ENCODE measurements around the gene GLIPR1. TPM values are rescaled to one million over a fixed set of nuclear protein-coding genes. Genes with fewer than 3 reads are reported as not detected.

The GLIPR1 gene
- total and polyA plus RNA-seq, 10 of the 15 experiments (the other 5 are each of a cell fraction or from before 2014, with no cell fraction given): 18.2 to 62.6 (median 32.2) TPM

GRCh38 chr12:75439048-75439447 is 41.5 kb upstream of the GLIPR1 start:
- WGBS (ENCODE audit: insufficient coverage, insufficient replicate concordance, low lambda C conversion rate, missing lambda C conversion rate): 3% methylated on average over 2 of the region's 2 CpGs
- no TSS peak for BruUV-seq (replicated peaks)
- in situ Hi-C loops (cut with MboI): no loop called here
- H3K36me3 ChIP-seq (ENCODE audit: control insufficient read depth in 2 of 2, insufficient read depth in 2 of 2, low read length in 1 of 2): no peaks in the 10 kb centered on the region
- ATAC-seq: no peak
- intact Hi-C loops (cut with micrococcal nuclease; ENCODE audit: unreplicated experiment): loop anchor here (5.0 kb wide), 1 partner anchor 68 kb away; no protein-coding TSS in a partner anchor
- H2AFZ ChIP-seq (ENCODE audit: control insufficient read depth, low read depth, low read length): no peak overlapping the region
- ChIA-PET SMC1A (ENCODE audit: uncharacterized antibody, unreplicated experiment) (interaction anchor here (1.6 to 2.2 kb wide), 2 partner anchors 23 to 44 kb away, joined by 3 to 4 read pairs; no protein-coding TSS in a partner anchor), POLR2A (no interaction called here), RAD21 (ENCODE audit: unreplicated experiment) (no interaction called here), CTCF (interaction anchor here (1.3 to 2.6 kb wide), 3 partner anchors 45 to 66 kb away, joined by 3 to 25 read pairs (median 15); no protein-coding TSS in a partner anchor)
- H3K9ac ChIP-seq (ENCODE audit: control insufficient read depth, insufficient read depth, low read length): no peak overlapping the region
- H3K4me2 ChIP-seq (ENCODE audit: control insufficient read depth, insufficient read depth): no peak overlapping the region
- no peaks in the 10 kb centered on the region for H3K4me1 ChIP-seq (ENCODE audit: control insufficient read depth, insufficient read depth, low read length)
- no peaks in the 10 kb centered on the region; a peak in 1 of 4 replicates for H3K27me3 ChIP-seq (replicated peaks in 1 of 2; ENCODE audit: control insufficient read depth in 2 of 2, insufficient read depth in 2 of 2, low read length in 1 of 2)
- no peaks in the 10 kb centered on the region for H3K79me2 ChIP-seq (ENCODE audit: control insufficient read depth, insufficient read depth, low read length)
- no peaks in the 10 kb centered on the region for H4K20me1 ChIP-seq (ENCODE audit: control insufficient read depth, insufficient read depth)
- no peak overlapping the region for H3K27ac ChIP-seq (ENCODE audit: control insufficient read depth, insufficient read depth)
- H3K4me3 ChIP-seq: no peak overlapping the region
- TF ChIP-seq NFYB (IDR thresholded peaks at IDR 0.05; ENCODE audit: insufficient read depth, low read depth, low read length) (no peak), IRF4 (IDR thresholded peaks at IDR 0.05; ENCODE audit: low read depth, low read length) (no peak), ZNF622 (IDR thresholded peaks at IDR 0.05) (no peak), POLR2A (IDR thresholded peaks at IDR 0.05; ENCODE audit: low read depth, low read length) (no peak), PAX8 (IDR thresholded peaks at IDR 0.05) (no peak)
- DNase-seq (ENCODE audit: low read depth, low spot score): no peak
- FAIRE-seq: no peak
- H3K9me3 ChIP-seq (replicated peaks; ENCODE audit: control insufficient read depth, insufficient read depth, low read length): no peaks in the 10 kb centered on the region; the same call in 2 of the 3 replicates

DNA sequence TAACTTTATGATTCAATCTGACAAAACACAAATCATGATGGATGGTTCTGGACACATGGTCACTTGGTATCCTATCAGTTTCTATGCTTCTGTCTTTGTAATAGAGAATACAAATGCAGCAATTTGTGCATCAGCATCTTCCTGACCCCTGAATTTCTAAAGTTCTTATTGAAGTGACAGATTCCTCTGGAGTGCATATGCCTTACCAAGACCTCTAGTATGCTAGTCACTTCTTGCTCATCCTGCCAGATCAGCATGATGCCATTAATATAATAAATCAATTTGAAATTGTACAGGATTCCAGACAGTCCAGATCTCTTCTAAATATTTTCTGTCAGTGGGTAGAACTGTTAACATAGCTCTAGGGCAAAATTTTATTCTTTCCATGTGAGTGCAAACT is 40.6 kb upstream of the GLIPR1 start:
- ChIA-PET CTCF (interaction anchor here (1.0 kb wide), 1 partner anchor 13 kb away, joined by 3 read pairs; no protein-coding TSS in a partner anchor), POLR2A (interaction anchor here (0.5 kb wide), 1 partner anchor 36 kb away, joined by 8 read pairs; no protein-coding TSS in a partner anchor), SMC1A (ENCODE audit: uncharacterized antibody, unreplicated experiment) (interaction anchor here (1.6 to 2.2 kb wide), 2 partner anchors 24 to 43 kb away, joined by 3 to 4 read pairs; no protein-coding TSS in a partner anchor), RAD21 (ENCODE audit: unreplicated experiment) (no interaction called here)
- H3K4me3 ChIP-seq: no peak overlapping the region
- no peaks in the 10 kb centered on the region; a peak in 1 of 4 replicates for H3K27me3 ChIP-seq (replicated peaks in 1 of 2; ENCODE audit: control insufficient read depth in 2 of 2, insufficient read depth in 2 of 2, low read length in 1 of 2)
- no peaks in the 10 kb centered on the region; the same call in 2 of the 3 replicates for H3K9me3 ChIP-seq (replicated peaks; ENCODE audit: control insufficient read depth, insufficient read depth, low read length)
- no TSS peak for BruUV-seq (replicated peaks)
- no peak overlapping the region for H3K27ac ChIP-seq (ENCODE audit: control insufficient read depth, insufficient read depth)
- H2AFZ ChIP-seq (ENCODE audit: control insufficient read depth, low read depth, low read length): no peak overlapping the region
- DNase-seq (ENCODE audit: low read depth, low spot score) (no peak), ATAC-seq (no peak), FAIRE-seq (no peak)
- no peaks in the 10 kb centered on the region for H3K4me1 ChIP-seq (ENCODE audit: control insufficient read depth, insufficient read depth, low read length)
- no peak overlapping the region for H3K4me2 ChIP-seq (ENCODE audit: control insufficient read depth, insufficient read depth)
- in situ Hi-C loops (cut with MboI): no loop called here
- intact Hi-C loops (cut with micrococcal nuclease; ENCODE audit: unreplicated experiment): loop anchor here (5.0 kb wide), 1 partner anchor 67 kb away; no protein-coding TSS in a partner anchor
- no peaks in the 10 kb centered on the region for H3K36me3 ChIP-seq (ENCODE audit: control insufficient read depth in 2 of 2, insufficient read depth in 2 of 2, low read length in 1 of 2)
- H3K79me2 ChIP-seq (ENCODE audit: control insufficient read depth, insufficient read depth, low read length): no peaks in the 10 kb centered on the region
- H3K9ac ChIP-seq (ENCODE audit: control insufficient read depth, insufficient read depth, low read length): no peak overlapping the region
- H4K20me1 ChIP-seq (ENCODE audit: control insufficient read depth, insufficient read depth): no peaks in the 10 kb centered on the region
- TF ChIP-seq CHD4 (IDR thresholded peaks at IDR 0.05) (no peak), SIX5 (IDR thresholded peaks at IDR 0.05; ENCODE audit: low read depth, low read length, severe bottlenecking) (no peak), ATF2 (IDR thresholded peaks at IDR 0.05; ENCODE audit: low read length) (no peak), MEF2B (IDR thresholded peaks at IDR 0.05; ENCODE audit: partially characterized antibody, poor library complexity, severe bottlenecking) (no peak), REST (IDR thresholded peaks at IDR 0.05; ENCODE audit: low read depth, low read length) (no peak), EED (IDR thresholded peaks at IDR 0.05; ENCODE audit: low read depth) (no peak)
- TF ChIP-seq, protein P1, sequence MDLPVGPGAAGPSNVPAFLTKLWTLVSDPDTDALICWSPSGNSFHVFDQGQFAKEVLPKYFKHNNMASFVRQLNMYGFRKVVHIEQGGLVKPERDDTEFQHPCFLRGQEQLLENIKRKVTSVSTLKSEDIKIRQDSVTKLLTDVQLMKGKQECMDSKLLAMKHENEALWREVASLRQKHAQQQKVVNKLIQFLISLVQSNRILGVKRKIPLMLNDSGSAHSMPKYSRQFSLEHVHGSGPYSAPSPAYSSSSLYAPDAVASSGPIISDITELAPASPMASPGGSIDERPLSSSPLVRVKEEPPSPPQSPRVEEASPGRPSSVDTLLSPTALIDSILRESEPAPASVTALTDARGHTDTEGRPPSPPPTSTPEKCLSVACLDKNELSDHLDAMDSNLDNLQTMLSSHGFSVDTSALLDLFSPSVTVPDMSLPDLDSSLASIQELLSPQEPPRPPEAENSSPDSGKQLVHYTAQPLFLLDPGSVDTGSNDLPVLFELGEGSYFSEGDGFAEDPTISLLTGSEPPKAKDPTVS (IDR thresholded peaks at IDR 0.05; ENCODE audit: low read depth, low read length): no peak

Data from GM12878 (cell line).